Uterus (tissue), 4 donors: ENCODE measurements around the gene GCDH. TPM values are rescaled to one million over a fixed set of nuclear protein-coding genes. Genes with fewer than 3 reads are reported as not detected.
A peak's percentile ranks its signal among the peaks of the same experiment; 100 is the strongest.

Source experiments
- DNase-seq, 2 donors: peaks; one replicate each; pipeline ENCODE4 v3.0.0-alpha.2; 2019 to 2020
- H3K27ac ChIP-seq, 2 donors: fragments of 200-600 bp; sonication (generic); 1 replicate in 1 of 2; 2 replicates in 1 of 2; pipeline ENCODE4 v1.5.1; 2016 to 2018
- H3K27me3 ChIP-seq, 2 donors: fragments of 200-600 bp; sonication (generic); one replicate each; pipeline ENCODE4 v1.5.1; 2018 to 2019; ENCODE audit warnings: control low read depth in 1 of 2
- H3K36me3 ChIP-seq, 2 donors: fragments of 200-600 bp; sonication (generic); one replicate each; pipeline ENCODE4 v1.5.1; 2019; ENCODE audit warnings: control low read depth in 1 of 2
- H3K4me1 ChIP-seq, 2 donors: fragments of 200-600 bp; sonication (generic); one replicate each; pipeline ENCODE4 v1.5.1; 2018 to 2019; ENCODE audit warnings: control low read depth in 1 of 2
- H3K4me3 ChIP-seq, 2 donors: fragments of 200-600 bp; sonication (generic); 1 replicate in 1 of 2; 2 replicates in 1 of 2; pipeline ENCODE4 v1.5.1; 2018 to 2019; ENCODE audit warnings: mild to moderate bottlenecking in 1 of 2
- H3K9me3 ChIP-seq, 2 donors: fragments of 200-600 bp; sonication (generic); one replicate each; pipeline ENCODE4 v1.5.1; 2019; ENCODE audit warnings: control low read depth in 1 of 2
- CTCF ChIP-seq, 4 experiments: fragments of 200-600 bp in 2 of 4; fragments of 450-650 bp in 2 of 4; sonication (generic) in 2 of 4; IDR thresholded peaks; one replicate each; pipeline ENCODE4 v1.5.1; 2016 to 2019; ENCODE audit warnings: antibody characterized with exemption in 4 of 4, mild to moderate bottlenecking in 2 of 4, moderate library complexity in 1 of 4
- POLR2A ChIP-seq, 2 donors: fragments of 450-650 bp; IDR thresholded peaks; one replicate each; pipeline ENCODE4 v1.6.1; 2016; ENCODE audit warnings: antibody characterized with exemption in 2 of 2, mild to moderate bottlenecking in 1 of 2, moderate library complexity in 1 of 2
- intact Hi-C: fragments of 100-400 bp; cut with DNase I; formaldehyde crosslinking; loops from one replicate; pipeline ENCODE4 v1.15.1; 2023; ENCODE audit warnings: low total_unique reads
- microRNA-seq: library from miRNA; unstranded; fragments of <30 nt; microRNA quantifications from one replicate; pipeline ENCODE4, GENCODE V29; 2016; ENCODE audit warnings: borderline microRNAs expressed, borderline replicate concordance
- small RNA-seq: library from RNA; depleted of rRNA; stranded (forward); fragments of <200 nt; gene quantifications from one replicate; pipeline ENCODE3, GENCODE V24; 2016
- total RNA-seq, 4 donors: library from RNA; depleted of rRNA in 3 of 4; stranded (reverse); fragments of >200 nt in 3 of 4; gene quantifications; one replicate each; pipeline versions ENCODE4 v1.1.0 to v1.2.4, GENCODE V29; 2014 to 2023
- donor health status: DM: yes; HTN: yes; CAD: no.

GCDH gene
- total RNA-seq, 4 donors from 2014 or later: 6.8 to 47.9 (median 18.2) TPM

- peak; percentile 52 to 72 for DNase-seq
These were observed 55.2 kb downstream of the GCDH start for GRCh38 chr19:12946092-12946721.

GRCh38 chr19:12946731-12947496 is 56.0 kb downstream of the GCDH start:
- no peaks in the 10 kb centered on the region for H3K4me1 ChIP-seq
- intact Hi-C loops: no loop called here
- H3K9me3 ChIP-seq: no peaks in the 10 kb centered on the region
- H3K27me3 ChIP-seq: no peaks in the 10 kb centered on the region
- peak overlapping the region; percentile 72 to 99 for H3K27ac ChIP-seq
- DNase-seq: no peak
- H3K4me3 ChIP-seq: peak overlapping the region; percentile 77 to 99
- H3K36me3 ChIP-seq: no peaks in the 10 kb centered on the region
- no peak for TF ChIP-seq CTCF (IDR thresholded peaks at IDR 0.05)
- TF ChIP-seq POLR2A (IDR thresholded peaks at IDR 0.05): no peak

More at GRCh38 chr19:12946092-12946721, 55.2 kb downstream of the GCDH start:
- H3K4me3 ChIP-seq: peak overlapping the region; percentile 77 to 99
- H3K4me1 ChIP-seq: no peaks in the 10 kb centered on the region
- no peaks in the 10 kb centered on the region for H3K27me3 ChIP-seq
- no peaks in the 10 kb centered on the region for H3K9me3 ChIP-seq
- no peaks in the 10 kb centered on the region for H3K36me3 ChIP-seq
- peak overlapping the region; percentile 72 to 99 for H3K27ac ChIP-seq
- intact Hi-C loops: no loop called here
- TF ChIP-seq CTCF (IDR thresholded peaks at IDR 0.05): no peak
- TF ChIP-seq POLR2A (IDR thresholded peaks at IDR 0.05): no peak

DNA sequence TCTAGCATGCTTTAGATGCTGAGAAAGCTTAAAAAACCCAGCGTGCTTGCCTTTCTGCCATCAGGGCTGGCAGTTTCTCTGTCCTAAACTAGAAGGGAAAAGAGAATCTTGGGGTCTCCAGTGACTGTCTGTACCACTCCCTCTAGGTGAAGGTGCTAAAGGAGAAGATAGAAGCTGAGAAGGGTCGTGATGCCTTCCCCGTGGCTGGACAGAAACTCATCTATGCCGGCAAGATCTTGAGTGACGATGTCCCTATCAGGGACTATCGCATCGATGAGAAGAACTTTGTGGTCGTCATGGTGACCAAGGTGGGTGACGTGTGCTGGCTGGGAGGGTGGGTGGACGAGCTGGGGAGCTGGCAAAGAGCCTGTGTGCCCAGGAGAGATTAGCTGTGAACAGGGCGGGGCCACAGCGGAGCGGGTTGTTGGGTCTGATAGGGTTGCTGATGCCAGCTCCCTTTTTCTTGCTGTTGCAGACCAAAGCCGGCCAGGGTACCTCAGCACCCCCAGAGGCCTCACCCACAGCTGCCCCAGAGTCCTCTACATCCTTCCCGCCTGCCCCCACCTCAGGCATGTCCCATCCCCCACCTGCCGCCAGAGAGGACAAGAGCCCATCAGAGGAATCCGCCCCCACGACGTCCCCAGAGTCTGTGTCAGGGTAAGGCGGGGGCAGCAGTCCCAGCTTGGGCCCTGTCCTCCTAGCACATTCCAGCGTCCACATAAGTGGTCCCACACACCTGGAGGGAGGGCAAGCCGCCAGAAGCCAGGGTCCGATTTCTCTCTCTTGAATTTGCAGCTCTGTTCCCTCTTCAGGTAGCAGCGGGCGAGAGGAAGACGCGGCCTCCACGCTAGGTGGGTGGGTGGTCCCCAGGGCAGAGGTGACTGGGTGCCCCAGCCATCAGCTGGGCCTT is 57.0 kb downstream of the GCDH start:
- Histone ChIP-seq H3K27ac (no peak overlapping the region), H3K4me1 (no peaks in the 10 kb centered on the region), H3K4me3 (no peak overlapping the region), H3K36me3 (no peaks in the 10 kb centered on the region), H3K27me3 (no peaks in the 10 kb centered on the region), H3K9me3 (no peaks in the 10 kb centered on the region)
- DNase-seq: no peak
- TF ChIP-seq CTCF (IDR thresholded peaks at IDR 0.05) (no peak), POLR2A (IDR thresholded peaks at IDR 0.05) (no peak)
- intact Hi-C loops: no loop called here

GRCh38 chr19:12948612-12949362 is 57.8 kb downstream of the GCDH start:
- H3K9me3 ChIP-seq: no peaks in the 10 kb centered on the region
- H3K4me3 ChIP-seq: no peak overlapping the region
- H3K27me3 ChIP-seq: no peaks in the 10 kb centered on the region
- intact Hi-C loops: no loop called here
- no peaks in the 10 kb centered on the region for H3K4me1 ChIP-seq
- H3K27ac ChIP-seq: no peak overlapping the region
- DNase-seq: no peak
- TF ChIP-seq CTCF (IDR thresholded peaks at IDR 0.05) (no peak), POLR2A (IDR thresholded peaks at IDR 0.05) (no peak)
- H3K36me3 ChIP-seq: no peaks in the 10 kb centered on the region

Small RNAs within 50 kb of the gene (microRNA-seq; reads per million reads assigned to microRNA genes)
- gene MIR5695 (not detected), gene MIR6515 (not detected), gene MIR6794 (not detected)

Small RNAs within 50 kb of the gene (small RNA-seq; reads per million reads assigned to genes)
- gene MIR5695 (not detected), gene MIR6515 (not detected), gene MIR6794 (not detected)

Other genes starting within 250 kb of the GCDH start
- gene MAN2B1, start 224.4 kb upstream of the GCDH start, total RNA-seq: 10 to 100 TPM; 15.9 to 54.1 (median 42.8) TPM
- 10 to 100 TPM in 2 of 4 donors, 1 to 10 TPM in 2; 1.5 to 24.7 (median 8.5) TPM for gene WDR83, start 224.4 kb upstream of the GCDH start, total RNA-seq
- 100 to 1,000 TPM in 2 of 4 donors, 10 to 100 TPM in 2; 70.9 to 125 (median 97.1) TPM for gene DHPS, start 209.3 kb upstream of the GCDH start, total RNA-seq
- gene GNG14, start 203.2 kb upstream of the GCDH start, total RNA-seq: not detected
- gene FBXW9, start 194.5 kb upstream of the GCDH start, total RNA-seq: 1 to 10 TPM in 2 of 4 donors, not detected in 2; 3.8 to 9.5 TPM
- gene TNPO2, start 167.2 kb upstream of the GCDH start, total RNA-seq: 10 to 100 TPM; 29.7 to 92.9 (median 71.2) TPM
- 100 to 1,000 TPM in 3 of 4 donors, 10 to 100 TPM in 1; 88.8 to 490 (median 244) TPM for gene TRIR, start 156.5 kb upstream of the GCDH start, total RNA-seq
- gene GET3, start 153.7 kb upstream of the GCDH start, total RNA-seq: 10 to 100 TPM; 15.4 to 57.4 (median 36.4) TPM
- under 1 TPM in 2 of 4 donors, not detected in 2; 0.14 to 0.29 TPM for gene BEST2, start 139.4 kb upstream of the GCDH start, total RNA-seq
- 10 to 100 TPM in 2 of 4 donors, 1 to 10 TPM in 1, under 1 TPM in 1; 0.59 to 37.5 (median 14.0) TPM for gene HOOK2, start 115.6 kb upstream of the GCDH start, total RNA-seq
- 100 to 1,000 TPM in 1 of 4 donors, 10 to 100 TPM in 3; 47.4 to 417 (median 81.5) TPM for gene JUNB, start 99.7 kb upstream of the GCDH start, total RNA-seq
- 100 to 1,000 TPM; 148 to 178 (median 163) TPM for gene PRDX2, start 89.4 kb upstream of the GCDH start, total RNA-seq
- 1 to 10 TPM in 1 of 4 donors, not detected in 3; 4.1 TPM for gene THSD8, start 89.1 kb upstream of the GCDH start, total RNA-seq
- gene RNASEH2A, start 84.6 kb upstream of the GCDH start, total RNA-seq: 10 to 100 TPM in 1 of 4 donors, 1 to 10 TPM in 3; 2.3 to 18.9 (median 3.1) TPM
- not detected for gene RTBDN, start 56.6 kb upstream of the GCDH start, total RNA-seq
- 1 to 10 TPM in 1 of 4 donors, not detected in 3; 1.2 TPM for gene MAST1, start 52.6 kb upstream of the GCDH start, total RNA-seq
- 10 to 100 TPM; 19.0 to 65.8 (median 31.0) TPM for gene DNASE2, start 9.7 kb upstream of the GCDH start, total RNA-seq
- under 1 TPM in 2 of 4 donors, not detected in 2; 0.77 to 0.97 TPM for gene KLF1, start 4.0 kb upstream of the GCDH start, total RNA-seq
- under 1 TPM in 2 of 4 donors, not detected in 2; 0.41 to 0.49 TPM for gene SYCE2, start 28.1 kb downstream of the GCDH start, total RNA-seq
- 10 to 100 TPM in 2 of 4 donors, 1 to 10 TPM in 2; 4.6 to 47.8 (median 20.5) TPM for gene FARSA, start 42.6 kb downstream of the GCDH start, total RNA-seq
- 100 to 1,000 TPM; 166 to 616 (median 392) TPM for gene CALR, start 47.4 kb downstream of the GCDH start, total RNA-seq
- 100 to 1,000 TPM in 1 of 4 donors, 10 to 100 TPM in 3; 13.3 to 105 (median 64.4) TPM for gene RAD23A, start 54.7 kb downstream of the GCDH start, total RNA-seq
- 10 to 100 TPM in 2 of 4 donors, 1 to 10 TPM in 2; 3.3 to 76.8 (median 12.8) TPM for gene GADD45GIP1, start 66.1 kb downstream of the GCDH start, total RNA-seq
- under 1 TPM in 1 of 4 donors, not detected in 3; 0.14 TPM for gene DAND5, start 78.4 kb downstream of the GCDH start, total RNA-seq
- gene NFIX, start 104.3 kb downstream of the GCDH start, total RNA-seq: 100 to 1,000 TPM in 2 of 4 donors, 10 to 100 TPM in 2; 27.4 to 381 (median 78.4) TPM
- gene LYL1, start 211.7 kb downstream of the GCDH start, total RNA-seq: 10 to 100 TPM in 3 of 4 donors, 1 to 10 TPM in 1; 2.6 to 15.5 (median 11.1) TPM
- 10 to 100 TPM; 23.2 to 99.4 (median 33.6) TPM for gene TRMT1, start 225.6 kb downstream of the GCDH start, total RNA-seq
- gene NACC1, start 227.1 kb downstream of the GCDH start, total RNA-seq: 10 to 100 TPM; 13.4 to 28.1 (median 15.8) TPM